ENCODE data around the gene SDK1.

GRCh38 chr7:4024133-4024532 lies 723.1 kb downstream of the SDK1 start:
- TF ChIP-seq CTCF (IDR thresholded peaks at IDR 0.05; ENCODE audit: low read depth, low read length, missing input control) (no peak), RAD21 (IDR thresholded peaks at IDR 0.05) (no peak), TAF1 (conservative IDR thresholded peaks at IDR 0.05) (no peak), EGR1 (IDR thresholded peaks at IDR 0.05; ENCODE audit: low read depth in 2 of 2) (no peak), JUND (IDR thresholded peaks at IDR 0.05) (no peak), GABPA (IDR thresholded peaks at IDR 0.05 in 1 of 2, conservative IDR thresholded peaks at IDR 0.05 in 1 of 2) (no peak), ATF3 (IDR thresholded peaks at IDR 0.05) (no peak), NR2F2 (IDR thresholded peaks at IDR 0.05) (no peak), RXRA (IDR thresholded peaks at IDR 0.05) (no peak), SP1 (IDR thresholded peaks at IDR 0.05) (no peak)
- TF ChIP-seq, protein P1, sequence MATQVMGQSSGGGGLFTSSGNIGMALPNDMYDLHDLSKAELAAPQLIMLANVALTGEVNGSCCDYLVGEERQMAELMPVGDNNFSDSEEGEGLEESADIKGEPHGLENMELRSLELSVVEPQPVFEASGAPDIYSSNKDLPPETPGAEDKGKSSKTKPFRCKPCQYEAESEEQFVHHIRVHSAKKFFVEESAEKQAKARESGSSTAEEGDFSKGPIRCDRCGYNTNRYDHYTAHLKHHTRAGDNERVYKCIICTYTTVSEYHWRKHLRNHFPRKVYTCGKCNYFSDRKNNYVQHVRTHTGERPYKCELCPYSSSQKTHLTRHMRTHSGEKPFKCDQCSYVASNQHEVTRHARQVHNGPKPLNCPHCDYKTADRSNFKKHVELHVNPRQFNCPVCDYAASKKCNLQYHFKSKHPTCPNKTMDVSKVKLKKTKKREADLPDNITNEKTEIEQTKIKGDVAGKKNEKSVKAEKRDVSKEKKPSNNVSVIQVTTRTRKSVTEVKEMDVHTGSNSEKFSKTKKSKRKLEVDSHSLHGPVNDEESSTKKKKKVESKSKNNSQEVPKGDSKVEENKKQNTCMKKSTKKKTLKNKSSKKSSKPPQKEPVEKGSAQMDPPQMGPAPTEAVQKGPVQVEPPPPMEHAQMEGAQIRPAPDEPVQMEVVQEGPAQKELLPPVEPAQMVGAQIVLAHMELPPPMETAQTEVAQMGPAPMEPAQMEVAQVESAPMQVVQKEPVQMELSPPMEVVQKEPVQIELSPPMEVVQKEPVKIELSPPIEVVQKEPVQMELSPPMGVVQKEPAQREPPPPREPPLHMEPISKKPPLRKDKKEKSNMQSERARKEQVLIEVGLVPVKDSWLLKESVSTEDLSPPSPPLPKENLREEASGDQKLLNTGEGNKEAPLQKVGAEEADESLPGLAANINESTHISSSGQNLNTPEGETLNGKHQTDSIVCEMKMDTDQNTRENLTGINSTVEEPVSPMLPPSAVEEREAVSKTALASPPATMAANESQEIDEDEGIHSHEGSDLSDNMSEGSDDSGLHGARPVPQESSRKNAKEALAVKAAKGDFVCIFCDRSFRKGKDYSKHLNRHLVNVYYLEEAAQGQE (IDR thresholded peaks at IDR 0.05): no peak

All from liver (tissue), 3 donors.